ENCODE measurements around the gene CDCP2.

DNA sequence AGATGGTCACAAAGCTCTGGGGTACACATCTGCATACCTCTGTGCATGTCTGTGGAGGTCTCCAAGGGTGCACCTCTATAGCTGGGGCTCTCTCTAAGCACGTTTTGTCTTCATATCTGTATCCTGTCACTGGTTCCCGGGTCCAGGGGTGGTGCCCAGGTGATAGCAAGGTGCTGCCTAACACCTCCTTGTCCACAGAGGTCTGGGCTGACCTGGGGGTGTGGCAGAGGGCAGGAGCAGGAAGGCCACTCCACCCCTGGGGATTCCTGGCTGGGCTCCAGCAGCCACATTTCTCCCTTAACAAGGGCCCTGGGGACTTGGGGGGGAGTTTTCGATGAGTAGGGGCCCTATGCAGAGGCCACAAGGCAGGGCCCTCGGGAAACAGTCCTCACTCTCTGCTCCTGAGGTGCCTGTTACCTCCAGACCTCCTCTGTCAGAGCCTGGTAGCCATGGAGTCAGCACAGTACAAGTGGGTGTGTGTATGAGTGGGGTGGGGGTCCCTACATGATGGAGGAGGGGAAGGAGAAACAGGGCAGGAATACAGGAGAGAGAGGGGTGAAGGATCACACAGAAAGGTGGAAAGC is 7.0 kb upstream of the CDCP2 start:
- TF ChIP-seq POLR2AphosphoS5 (IDR thresholded peaks at IDR 0.05; ENCODE audit: borderline replicate concordance, low read depth, low read length) (no peak), EZH2 (IDR thresholded peaks at IDR 0.05) (no peak)
